GM12878 (cell line): ENCODE data around the gene LDB2. TPM values are rescaled to one million over a fixed set of nuclear protein-coding genes. Genes with fewer than 3 reads are reported as not detected.

Experiments used
- ATAC-seq: fragments of 200-7000 bp; cut with Tn5 transposase; 3 replicates; pipeline ENCODE4 v1.9.1; 2020; ENCODE audit warnings: mild to moderate bottlenecking, moderate library complexity
- BruUV-seq: library from RNA; stranded (reverse); fragments of 400-500 nt; replicated peaks from 2 replicates; lab custom pipeline; 2021; lab: Mats Ljungman, UMichigan
- CTCF ChIA-PET: fragments of 300-600 bp; sonication (Branson Sonifier 250); formaldehyde crosslinking; extraction: SDS; loops from one replicate; lab custom pipeline; 2021; ENCODE audit warnings: inconsistent platforms; lab: Yijun Ruan, JAX
- POLR2A ChIA-PET: fragments of 350-600 bp; formaldehyde crosslinking; extraction: SDS; loops from one replicate; lab custom pipeline; 2021; ENCODE audit warnings: inconsistent platforms; lab: Charles Lee
- RAD21 ChIA-PET: fragments of 300-600 bp; sonication (Branson Sonifier 250); formaldehyde crosslinking; loops from one replicate; lab custom pipeline; 2023; ENCODE audit warnings: antibody characterized with exemption; ENCODE audit not compliant: unreplicated experiment; lab: Charles Lee
- SMC1A ChIA-PET: fragments of 300-600 bp; sonication (Branson Sonifier 250); formaldehyde crosslinking; loops from one replicate; lab custom pipeline; 2023; ENCODE audit not compliant: unreplicated experiment, uncharacterized antibody; lab: Charles Lee
- DNase-seq: peaks from one replicate; pipeline ENCODE4 v3.0.0-alpha.2; 2011; ENCODE audit warnings: low read depth, low spot score
- FAIRE-seq: peaks from 3 replicates; lab custom pipeline; 2011; peaks lifted over from hg19 to GRCh38; lab: Jason Lieb, UNC
- H2AFZ ChIP-seq: 2 replicates; pipeline ENCODE4 v1.6.0; 2011; ENCODE audit warnings: low read depth, low read length, control low read depth; ENCODE audit not compliant: control insufficient read depth
- H3K27ac ChIP-seq: 2 replicates; pipeline ENCODE4 v1.5.1; 2011; ENCODE audit warnings: control low read depth; ENCODE audit not compliant: control insufficient read depth, insufficient read depth
- H3K27me3 ChIP-seq, 2 experiments: replicated peaks in 1 of 2; 2 replicates each; pipeline versions ENCODE4 v1.6.0 to v1.6.1; 2011; ENCODE audit warnings: low read length in 1 of 2; ENCODE audit not compliant: control insufficient read depth in 2 of 2, insufficient read depth in 2 of 2
- H3K36me3 ChIP-seq, 2 experiments: 2 replicates each; pipeline ENCODE4 v1.5.1; 2011; ENCODE audit warnings: low read length in 1 of 2; ENCODE audit not compliant: control insufficient read depth in 2 of 2, insufficient read depth in 2 of 2
- H3K4me1 ChIP-seq: 2 replicates; pipeline ENCODE4 v1.6.1; 2011; ENCODE audit warnings: mild to moderate bottlenecking, low read length, moderate library complexity, mixed read lengths; ENCODE audit not compliant: control insufficient read depth, insufficient read depth
- H3K4me2 ChIP-seq: 2 replicates; pipeline ENCODE4 v1.6.0; 2011; ENCODE audit warnings: control low read depth; ENCODE audit not compliant: control insufficient read depth, insufficient read depth
- H3K4me3 ChIP-seq: fragments of 200-600 bp; sonication (generic); 2 replicates; pipeline ENCODE4 v1.5.1; 2016
- H3K79me2 ChIP-seq: 2 replicates; pipeline ENCODE4 v1.6.0; 2011; ENCODE audit warnings: low read length; ENCODE audit not compliant: control insufficient read depth, insufficient read depth
- H3K9ac ChIP-seq: 2 replicates; pipeline ENCODE4 v1.8.0; 2011; ENCODE audit warnings: low read length, control low read depth, mixed read lengths; ENCODE audit not compliant: control insufficient read depth, insufficient read depth
- H3K9me3 ChIP-seq: replicated peaks from 3 replicates; pipeline ENCODE4 v1.5.1; 2011; ENCODE audit warnings: mild to moderate bottlenecking, low read length; ENCODE audit not compliant: control insufficient read depth, insufficient read depth
- H4K20me1 ChIP-seq: 2 replicates; pipeline ENCODE4 v1.6.0; 2011; ENCODE audit not compliant: control insufficient read depth, insufficient read depth
- ELK1 ChIP-seq: IDR thresholded peaks from 2 replicates; pipeline ENCODE4 v1.6.1; 2012; ENCODE audit warnings: low read depth, low read length, improper control_type of control experiment
- NR2F1 ChIP-seq: fragments of 450-650 bp; conservative IDR thresholded peaks from 2 replicates; pipeline ENCODE4 v1.6.1; 2017; ENCODE audit warnings: mild to moderate bottlenecking
- PML ChIP-seq: IDR thresholded peaks from 2 replicates; pipeline ENCODE4 v1.6.1; 2012; ENCODE audit warnings: low read length, inconsistent platforms
- POU2F2 ChIP-seq: IDR thresholded peaks from 3 replicates; pipeline ENCODE4 v1.6.1; 2011; ENCODE audit warnings: low read depth, mild to moderate bottlenecking, low read length, borderline replicate concordance
- RAD51 ChIP-seq: fragments of 450-650 bp; IDR thresholded peaks from 2 replicates; pipeline ENCODE4 v1.6.1; 2016; ENCODE audit warnings: moderate library complexity, mild to moderate bottlenecking, inconsistent platforms
- RELB ChIP-seq: fragments of 450-650 bp; IDR thresholded peaks from 2 replicates; pipeline ENCODE4 v1.6.1; 2017; ENCODE audit warnings: low read depth, mild to moderate bottlenecking, moderate library complexity
- SIX5 ChIP-seq: IDR thresholded peaks from 2 replicates; pipeline ENCODE4 v1.6.1; 2011; ENCODE audit warnings: mild to moderate bottlenecking, low read depth, low read length, moderate library complexity; ENCODE audit not compliant: severe bottlenecking
- STAT3 ChIP-seq: IDR thresholded peaks from 2 replicates; pipeline ENCODE4 v1.6.1; 2011; ENCODE audit warnings: low read depth, low read length, improper control_type of control experiment
- ZNF384 ChIP-seq: IDR thresholded peaks from 2 replicates; pipeline ENCODE4 v1.6.1; 2012; ENCODE audit warnings: low read depth, mild to moderate bottlenecking, low read length, improper control_type of control experiment, borderline replicate concordance
- WGBS: methylation state at CpG from one replicate; pipeline ENCODE4 v1.1.6; 2016; ENCODE audit warnings: low lambda C conversion rate; ENCODE audit not compliant: insufficient replicate concordance, insufficient coverage; ENCODE audit errors: missing lambda C conversion rate; 5-methylcytosine and 5-hydroxymethylcytosine counted together
- in situ Hi-C: fragments of 300-500 bp; cut with MboI; formaldehyde crosslinking; loops from 9 replicates; pipeline ENCODE4 v1.14.3; 2018; ENCODE audit warnings: mixed read lengths
- intact Hi-C: fragments of 100-400 bp; cut with micrococcal nuclease; formaldehyde crosslinking; loops from one replicate; pipeline ENCODE4 v1.14.2; 2022; ENCODE audit not compliant: unreplicated experiment
- polyA plus RNA-seq, 11 experiments: library from polyadenylated mRNA; depleted of rRNA in 4 of 11; unstranded in 6 of 11; stranded (reverse) in 5 of 11; fragments of >200 nt; fragmentation: Nextera tagmentation in 4 of 11; fragmentation: Illumina TruSeq in 1 of 11; extraction: Ambion mirVana in 4 of 11; extraction: Trizol in 1 of 11; gene quantifications; 1 replicate in 1 of 11; 2 replicates in 10 of 11; pipeline versions ENCODE4 v1.2.1 to v1.2.3, GENCODE V29; 2011 to 2016; ENCODE audit warnings: inconsistent platforms in 2 of 11, missing spikeins in 2 of 11, low read depth in 1 of 11
- total RNA-seq, 4 experiments: library from RNA; depleted of rRNA in 3 of 4; stranded (reverse); fragments of >200 nt in 3 of 4; fragmentation: Illumina TruSeq in 1 of 4; extraction: Trizol in 1 of 4; gene quantifications; 2 replicates each; pipeline versions ENCODE4 v1.2.1 to v1.2.3, GENCODE V29; 2013 to 2021
- TF ChIP-seq, protein P1 (sequence below): fragments of 150-350 bp; IDR thresholded peaks from 2 replicates; pipeline ENCODE4 v1.6.1; 2014; ENCODE audit warnings: mild to moderate bottlenecking, low read depth, low read length
- TF ChIP-seq, protein P2 (sequence below): IDR thresholded peaks from 2 replicates; pipeline ENCODE4 v1.6.1; 2011; ENCODE audit warnings: low read depth, mild to moderate bottlenecking, low read length, moderate library complexity, borderline replicate concordance; ENCODE audit errors: extremely low read depth
- TF ChIP-seq, protein P3 (sequence below): fragments of 450-650 bp; IDR thresholded peaks from 2 replicates; pipeline ENCODE4 v1.6.1; 2017; ENCODE audit warnings: antibody characterized with exemption, mild to moderate bottlenecking, moderate library complexity

Gene LDB2
- total and polyA plus RNA-seq, 10 of the 15 experiments (the other 5 are each of a cell fraction or from before 2014, with no cell fraction given), result 0.15 TPM; not detected in 9

DNA sequence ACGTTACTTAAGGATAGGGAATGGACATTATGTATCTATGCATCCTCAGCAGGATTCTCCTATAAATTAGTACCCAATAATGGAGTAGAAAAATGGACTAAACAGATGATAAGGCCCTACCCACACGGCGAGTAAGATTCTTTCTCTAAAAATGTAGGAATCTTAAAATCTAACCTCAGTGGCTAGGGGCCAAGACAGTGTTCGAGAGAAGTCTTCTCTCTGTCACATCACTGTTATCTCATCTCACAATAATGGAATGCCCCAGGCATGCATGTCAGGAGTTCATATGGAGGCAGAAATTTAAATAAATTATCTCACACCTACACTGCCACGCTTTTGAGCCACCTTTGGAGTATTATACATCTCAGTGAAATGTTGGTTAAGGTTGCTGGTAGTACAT is 132.9 kb downstream of the LDB2 start:
- in situ Hi-C loops, result no loop called here

More for the DNA sequence above, 132.9 kb downstream of the LDB2 start:
- no peak overlapping the region for H3K4me2 ChIP-seq
- CTCF ChIA-PET, result no interaction called here
- H4K20me1 ChIP-seq, result no peaks in the 10 kb centered on the region
- no peaks in the 10 kb centered on the region for H3K9me3 ChIP-seq
- H2AFZ ChIP-seq, result no peak overlapping the region
- no peaks in the 10 kb centered on the region for H3K27me3 ChIP-seq
- TF ChIP-seq, protein P1, sequence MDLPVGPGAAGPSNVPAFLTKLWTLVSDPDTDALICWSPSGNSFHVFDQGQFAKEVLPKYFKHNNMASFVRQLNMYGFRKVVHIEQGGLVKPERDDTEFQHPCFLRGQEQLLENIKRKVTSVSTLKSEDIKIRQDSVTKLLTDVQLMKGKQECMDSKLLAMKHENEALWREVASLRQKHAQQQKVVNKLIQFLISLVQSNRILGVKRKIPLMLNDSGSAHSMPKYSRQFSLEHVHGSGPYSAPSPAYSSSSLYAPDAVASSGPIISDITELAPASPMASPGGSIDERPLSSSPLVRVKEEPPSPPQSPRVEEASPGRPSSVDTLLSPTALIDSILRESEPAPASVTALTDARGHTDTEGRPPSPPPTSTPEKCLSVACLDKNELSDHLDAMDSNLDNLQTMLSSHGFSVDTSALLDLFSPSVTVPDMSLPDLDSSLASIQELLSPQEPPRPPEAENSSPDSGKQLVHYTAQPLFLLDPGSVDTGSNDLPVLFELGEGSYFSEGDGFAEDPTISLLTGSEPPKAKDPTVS, result no peak
- TF ChIP-seq ZNF384, result no peak
- TF ChIP-seq, protein P2, sequence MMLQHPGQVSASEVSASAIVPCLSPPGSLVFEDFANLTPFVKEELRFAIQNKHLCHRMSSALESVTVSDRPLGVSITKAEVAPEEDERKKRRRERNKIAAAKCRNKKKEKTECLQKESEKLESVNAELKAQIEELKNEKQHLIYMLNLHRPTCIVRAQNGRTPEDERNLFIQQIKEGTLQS, result no peak
- no peak for TF ChIP-seq RAD51
- no peak for TF ChIP-seq STAT3
- TF ChIP-seq SIX5, result no peak
- TF ChIP-seq RELB, result no peak
- TF ChIP-seq ELK1, result no peak
- no peak for TF ChIP-seq POU2F2
- TF ChIP-seq, protein P3, sequence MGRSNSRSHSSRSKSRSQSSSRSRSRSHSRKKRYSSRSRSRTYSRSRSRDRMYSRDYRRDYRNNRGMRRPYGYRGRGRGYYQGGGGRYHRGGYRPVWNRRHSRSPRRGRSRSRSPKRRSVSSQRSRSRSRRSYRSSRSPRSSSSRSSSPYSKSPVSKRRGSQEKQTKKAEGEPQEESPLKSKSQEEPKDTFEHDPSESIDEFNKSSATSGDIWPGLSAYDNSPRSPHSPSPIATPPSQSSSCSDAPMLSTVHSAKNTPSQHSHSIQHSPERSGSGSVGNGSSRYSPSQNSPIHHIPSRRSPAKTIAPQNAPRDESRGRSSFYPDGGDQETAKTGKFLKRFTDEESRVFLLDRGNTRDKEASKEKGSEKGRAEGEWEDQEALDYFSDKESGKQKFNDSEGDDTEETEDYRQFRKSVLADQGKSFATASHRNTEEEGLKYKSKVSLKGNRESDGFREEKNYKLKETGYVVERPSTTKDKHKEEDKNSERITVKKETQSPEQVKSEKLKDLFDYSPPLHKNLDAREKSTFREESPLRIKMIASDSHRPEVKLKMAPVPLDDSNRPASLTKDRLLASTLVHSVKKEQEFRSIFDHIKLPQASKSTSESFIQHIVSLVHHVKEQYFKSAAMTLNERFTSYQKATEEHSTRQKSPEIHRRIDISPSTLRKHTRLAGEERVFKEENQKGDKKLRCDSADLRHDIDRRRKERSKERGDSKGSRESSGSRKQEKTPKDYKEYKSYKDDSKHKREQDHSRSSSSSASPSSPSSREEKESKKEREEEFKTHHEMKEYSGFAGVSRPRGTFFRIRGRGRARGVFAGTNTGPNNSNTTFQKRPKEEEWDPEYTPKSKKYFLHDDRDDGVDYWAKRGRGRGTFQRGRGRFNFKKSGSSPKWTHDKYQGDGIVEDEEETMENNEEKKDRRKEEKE, result no peak
- no peak for TF ChIP-seq NR2F1
- no peak for TF ChIP-seq PML
- DNase-seq (no peak), FAIRE-seq (no peak), ATAC-seq (no peak)
- RAD21 ChIA-PET, result no interaction called here
- H3K79me2 ChIP-seq, result no peaks in the 10 kb centered on the region
- no peaks in the 10 kb centered on the region for H3K4me1 ChIP-seq
- H3K27ac ChIP-seq, result no peak overlapping the region
- H3K4me3 ChIP-seq, result no peak overlapping the region
- POLR2A ChIA-PET, result no interaction called here
- no peak overlapping the region for H3K9ac ChIP-seq
- 36% methylated on average over 5 of the region's 5 CpGs for WGBS
- intact Hi-C loops, result no loop called here
- no TSS peak for BruUV-seq
- SMC1A ChIA-PET, result no interaction called here
- H3K36me3 ChIP-seq, result no peaks in the 10 kb centered on the region
